Ovary (tissue), 9 donors: ENCODE data around the gene NCKIPSD. TPM values are rescaled to one million over a fixed set of nuclear protein-coding genes. Genes with fewer than 3 reads are reported as not detected.

ENCODE experiments used
- DNase-seq, 5 donors: peaks; one replicate each; pipeline ENCODE4 v3.0.0-alpha.2; 2019 to 2020
- H3K27ac ChIP-seq, 2 donors: fragments of 200-600 bp; one replicate each; pipeline versions ENCODE4 v1.5.1 to v1.8.0; 2019 to 2022
- H3K27me3 ChIP-seq: fragments of 200-600 bp; one replicate; pipeline ENCODE4 v1.8.0; 2022
- H3K36me3 ChIP-seq: fragments of 200-600 bp; sonication (generic); one replicate; pipeline ENCODE4 v1.5.1; 2019
- H3K4me1 ChIP-seq: one replicate; pipeline ENCODE4 v1.8.1; 2013; ENCODE audit warnings: mild to moderate bottlenecking, moderate library complexity; ENCODE audit not compliant: insufficient read depth
- H3K4me3 ChIP-seq: fragments of 200-600 bp; sonication (generic); one replicate; pipeline ENCODE4 v1.5.1; 2017
- H3K9me3 ChIP-seq, 2 donors: fragments of 200-600 bp in 1 of 2; sonication (generic) in 1 of 2; one replicate each; pipeline versions ENCODE4 v1.5.1 to v1.8.1; 2013 to 2019; ENCODE audit warnings: mild to moderate bottlenecking in 1 of 2, moderate library complexity in 1 of 2
- EP300 ChIP-seq: sonication (generic); formaldehyde crosslinking; IDR thresholded peaks from one replicate; pipeline ENCODE4 v1.6.1; 2017; ENCODE audit warnings: antibody characterized with exemption
- POLR2A ChIP-seq: fragments of 450-650 bp; IDR thresholded peaks from one replicate; pipeline ENCODE4 v1.6.1; 2017; ENCODE audit warnings: antibody characterized with exemption, mild to moderate bottlenecking, moderate library complexity
- WGBS, 3 donors: extraction: QIAGEN DNeasy Blood & Tissue Kit in 1 of 3; methylation state at CpG; one replicate each; pipeline versions ENCODE4 v1.1.5 to v1.1.7; 2013 to 2017; 5-methylcytosine and 5-hydroxymethylcytosine counted together
- intact Hi-C, 4 donors: fragments of 100-400 bp; cut with DNase I; formaldehyde crosslinking; loops; one replicate each; pipeline versions ENCODE4 v1.11.0 to v1.15.1; 2022 to 2023
- polyA plus RNA-seq, 2 donors: library from polyadenylated mRNA; stranded (reverse); fragments of 200-250 nt in 1 of 2; fragments of 350-450 nt in 1 of 2; fragmentation: Illumina TruSeq in 1 of 2; extraction: RNeasy Lipid Tissue Mini Kit (QIAGEN cat#74804) in 1 of 2; gene quantifications; one replicate each; pipeline ENCODE4 v1.2.3, GENCODE V29; 2013 to 2014
- total RNA-seq, 7 donors: library from RNA; depleted of rRNA in 2 of 7; stranded (reverse); fragments of >200 nt in 2 of 7; fragmentation: NEBNext Ultra II Directional in 3 of 7; extraction: Animal tissue kit (Norgen Biotek cat#: 25700) in 3 of 7; gene quantifications; one replicate each; pipeline versions ENCODE4 v1.1.0 to v1.2.4, GENCODE V29; 2016 to 2023
- TF ChIP-seq, protein P1 (sequence below), 3 donors: fragments of 450-650 bp in 2 of 3; fragments of 200-600 bp in 1 of 3; IDR thresholded peaks; one replicate each; pipeline versions ENCODE4 v1.5.1 to v1.8.0; 2016 to 2022; ENCODE audit warnings: antibody characterized with exemption in 3 of 3, mild to moderate bottlenecking in 1 of 3
- donor health status: DM: no; HTN: no; CAD: no; lungs with moderate emphysema.
- donor health status: DM: no; HTN: no; CAD: no.
- donor health status: Bipolar disorder and iron deficiency.
- donor health status: DM: yes; HTN: yes; CAD: no.
- donor health status: DM: no; HTN: no; CAD: no.
- donor health status: DM: yes; HTN: yes; CAD: no.

Gene NCKIPSD
- total and polyA plus RNA-seq, 9 donors: 8.0 to 58.6 (median 34.0) TPM

DNA sequence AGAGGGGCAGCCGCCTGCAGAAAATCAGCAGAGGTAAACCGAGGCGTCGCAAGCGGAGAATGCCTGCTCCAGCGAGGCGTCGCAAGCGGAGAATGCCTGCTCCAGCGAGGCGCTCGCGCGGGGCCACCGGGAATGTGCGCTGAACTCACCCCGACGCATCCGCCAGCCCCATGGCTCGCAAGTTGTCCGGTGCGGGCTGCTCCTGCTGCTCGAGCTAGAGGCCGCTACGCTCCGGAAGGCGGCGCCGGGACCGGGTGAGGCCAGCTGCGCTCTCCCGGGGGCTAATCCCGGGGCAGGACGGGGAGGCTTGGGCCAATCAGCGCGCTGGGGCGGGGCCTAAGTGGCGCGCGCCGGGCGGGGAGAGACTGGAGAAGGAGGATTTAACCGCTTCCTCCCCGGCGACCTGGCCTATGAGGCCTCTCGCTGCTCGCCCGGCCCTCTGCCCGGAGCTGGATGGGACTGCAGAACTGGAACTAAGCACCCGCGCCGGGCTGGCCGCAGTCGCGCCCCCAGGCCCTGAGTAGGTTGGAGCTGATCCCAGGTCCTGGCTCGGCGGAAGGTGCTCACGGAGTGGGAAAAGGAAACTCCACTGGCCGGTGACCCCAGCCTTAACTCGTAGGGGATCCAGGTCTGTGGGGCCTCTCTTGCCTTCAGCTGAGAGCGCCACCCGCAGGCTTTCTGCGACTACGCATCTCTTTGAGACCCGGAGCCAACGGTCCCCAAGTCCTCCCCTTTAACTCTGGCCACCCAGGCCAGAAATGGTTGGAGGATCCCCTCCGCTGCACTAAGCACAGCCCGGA, 50.3 kb downstream of the NCKIPSD start, which contains the start of gene SLC26A6:
SLC26A6 (minus strand) TSS at position 240 of the 800 bp plus-strand sequence; CDS start at position 172, 68 bp downstream.
- H3K4me3 ChIP-seq: peak within 1 kb of the TSS; percentile 65
- no peaks in the 10 kb centered on the region for H3K9me3 ChIP-seq
- H3K27ac ChIP-seq: peak within 1 kb of the TSS; percentile 62 to 76
- no peaks in the 10 kb centered on the region for H3K27me3 ChIP-seq
- H3K36me3 ChIP-seq: no peaks in the 10 kb centered on the region
- TF ChIP-seq POLR2A (peak; percentile 26), EP300 (no peak)
- TF ChIP-seq, protein P1, sequence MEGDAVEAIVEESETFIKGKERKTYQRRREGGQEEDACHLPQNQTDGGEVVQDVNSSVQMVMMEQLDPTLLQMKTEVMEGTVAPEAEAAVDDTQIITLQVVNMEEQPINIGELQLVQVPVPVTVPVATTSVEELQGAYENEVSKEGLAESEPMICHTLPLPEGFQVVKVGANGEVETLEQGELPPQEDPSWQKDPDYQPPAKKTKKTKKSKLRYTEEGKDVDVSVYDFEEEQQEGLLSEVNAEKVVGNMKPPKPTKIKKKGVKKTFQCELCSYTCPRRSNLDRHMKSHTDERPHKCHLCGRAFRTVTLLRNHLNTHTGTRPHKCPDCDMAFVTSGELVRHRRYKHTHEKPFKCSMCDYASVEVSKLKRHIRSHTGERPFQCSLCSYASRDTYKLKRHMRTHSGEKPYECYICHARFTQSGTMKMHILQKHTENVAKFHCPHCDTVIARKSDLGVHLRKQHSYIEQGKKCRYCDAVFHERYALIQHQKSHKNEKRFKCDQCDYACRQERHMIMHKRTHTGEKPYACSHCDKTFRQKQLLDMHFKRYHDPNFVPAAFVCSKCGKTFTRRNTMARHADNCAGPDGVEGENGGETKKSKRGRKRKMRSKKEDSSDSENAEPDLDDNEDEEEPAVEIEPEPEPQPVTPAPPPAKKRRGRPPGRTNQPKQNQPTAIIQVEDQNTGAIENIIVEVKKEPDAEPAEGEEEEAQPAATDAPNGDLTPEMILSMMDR (IDR thresholded peaks at IDR 0.05): peak; percentile 40 to 66 (median 52)
- peaks cover 3% of the 10 kb centered on the region for H3K4me1 ChIP-seq
- intact Hi-C loops: no loop called here
- 0 to 1% (median 0%) methylated on average over 51 to 68 of the region's 68 CpGs for WGBS, 3 donors
- DNase-seq: peak; percentile 94 to 97 (median 95)

DNA sequence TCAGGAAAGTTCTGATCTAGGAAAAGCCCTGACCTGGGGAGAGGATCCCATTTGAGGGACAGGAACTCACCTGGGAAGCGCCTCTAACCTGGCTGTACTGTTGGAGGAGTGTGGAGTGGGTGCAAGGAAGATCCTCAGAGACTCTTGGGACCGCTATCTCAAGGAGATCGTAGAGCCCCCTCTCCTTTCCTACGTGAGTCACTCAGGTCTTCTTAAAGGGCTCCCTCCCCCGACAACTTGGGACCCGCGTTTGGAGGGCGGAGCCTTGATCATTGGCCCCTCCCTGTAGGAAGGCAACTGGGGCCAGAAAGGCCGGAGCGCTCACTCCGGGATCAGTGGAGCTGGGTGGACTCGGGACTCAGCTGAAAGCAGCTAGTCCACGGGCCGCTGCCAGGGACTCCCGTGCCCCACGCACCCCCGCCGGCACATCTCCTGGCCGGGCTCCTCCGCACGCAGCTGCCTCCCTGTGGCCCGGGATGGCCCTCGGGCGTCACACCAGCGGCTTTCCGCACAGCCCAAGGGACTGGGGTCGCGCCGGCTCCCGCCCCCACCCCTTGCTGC, 51.0 kb downstream of the NCKIPSD start:
- peak; percentile 58 to 71 (median 61) for DNase-seq
- Histone ChIP-seq H3K9me3 (no peaks in the 10 kb centered on the region), H3K36me3 (no peaks in the 10 kb centered on the region), H3K4me1 (peaks cover 3% of the 10 kb centered on the region), H3K27me3 (no peaks in the 10 kb centered on the region), H3K27ac (peak overlapping the region; percentile 62 to 76), H3K4me3 (peak overlapping the region; percentile 65)
- intact Hi-C loops: no loop called here
- 2 to 3% (median 2%) methylated on average over 25 to 30 of the region's 30 CpGs for WGBS, 3 donors
- TF ChIP-seq EP300 (no peak), POLR2A (no peak)
- TF ChIP-seq, protein P1 (IDR thresholded peaks at IDR 0.05): no peak

DNA sequence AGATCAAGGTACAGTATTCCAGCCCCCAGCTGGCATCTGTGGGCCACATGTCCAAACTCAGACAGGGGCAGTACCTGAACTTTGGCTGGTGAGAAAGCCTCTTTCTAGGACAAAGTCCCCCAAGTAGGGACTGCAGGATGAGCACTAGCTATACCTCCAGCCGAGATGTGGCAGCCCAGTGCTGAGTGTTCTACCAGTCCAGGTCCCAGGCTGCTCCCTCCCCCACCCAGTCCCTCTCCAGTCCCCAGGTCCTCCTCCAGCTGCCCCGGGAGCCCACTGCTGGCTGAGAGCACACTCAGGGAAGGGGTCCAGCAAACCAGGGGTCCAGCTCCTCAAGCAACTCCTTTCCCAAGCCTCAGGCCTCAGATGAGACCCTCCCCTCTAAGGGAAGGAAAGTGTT, 52.0 kb downstream of the NCKIPSD start:
- 79 to 94% (median 85%) methylated on average over 2 of the region's 2 CpGs for WGBS, 3 donors
- H3K27me3 ChIP-seq: no peaks in the 10 kb centered on the region
- TF ChIP-seq POLR2A: no peak
- no peak for TF ChIP-seq EP300
- TF ChIP-seq, protein P1 (IDR thresholded peaks at IDR 0.05): no peak
- H3K27ac ChIP-seq: no peak overlapping the region
- intact Hi-C loops: no loop called here
- no peak overlapping the region for H3K4me3 ChIP-seq
- H3K36me3 ChIP-seq: no peaks in the 10 kb centered on the region
- no peak for DNase-seq
- H3K4me1 ChIP-seq: peaks cover 3% of the 10 kb centered on the region
- H3K9me3 ChIP-seq: no peaks in the 10 kb centered on the region

DNA sequence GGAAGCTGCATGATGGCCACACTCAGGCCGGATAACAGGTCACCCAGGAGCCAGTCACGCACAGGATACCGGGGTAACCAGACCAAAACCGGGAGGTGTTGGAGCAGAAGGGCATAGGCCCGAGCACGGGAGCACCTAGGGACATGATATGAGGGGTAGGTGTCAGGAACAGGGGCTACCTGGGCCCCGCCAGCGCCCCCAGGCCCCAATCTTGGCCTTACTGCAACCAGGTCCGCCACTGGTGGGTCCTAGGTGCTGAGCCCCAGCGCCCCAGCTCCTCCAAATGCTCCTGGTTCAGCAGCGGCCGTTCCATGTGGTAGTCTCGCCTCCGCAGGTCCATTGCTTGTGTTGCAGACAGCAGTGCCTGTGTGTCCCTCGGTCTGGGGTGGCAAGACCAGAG, 52.5 kb downstream of the NCKIPSD start:
- 91 to 94% (median 92%) methylated on average over 15 of the region's 15 CpGs for WGBS, 3 donors
- Histone ChIP-seq H3K27ac (no peak overlapping the region), H3K36me3 (no peaks in the 10 kb centered on the region), H3K4me1 (peaks cover 3% of the 10 kb centered on the region), H3K4me3 (no peak overlapping the region), H3K27me3 (no peaks in the 10 kb centered on the region), H3K9me3 (no peaks in the 10 kb centered on the region)
- TF ChIP-seq, protein P1 (IDR thresholded peaks at IDR 0.05): no peak
- TF ChIP-seq EP300 (no peak), POLR2A (no peak)
- no peak for DNase-seq
- intact Hi-C loops: no loop called here
